ENCODE data around the gene PTK7. TPM values are rescaled to one million over a fixed set of nuclear protein-coding genes. Genes with fewer than 3 reads are reported as not detected.
"Not testable (repeated sequence)": the region's sequence is repeated elsewhere in the genome, so short reads cannot be mapped to it uniquely, and the experiment has no call there.

Gene PTK7
- total RNA-seq, 2 experiments from 2014 or later = 1.2 to 1.6 TPM

- H3K36me3 ChIP-seq (ENCODE audit: insufficient read depth, low read length) = no peaks in the 10 kb centered on the region
- H3K27ac Mint-ChIP-seq = no peak overlapping the region
- H3K4me3 ChIP-seq (ENCODE audit: low read length) = no peak overlapping the region
- no peaks in the 10 kb centered on the region for H3K27me3 ChIP-seq (ENCODE audit: control insufficient read depth in 1 of 2, insufficient read depth in 2 of 2, low read length in 2 of 2)
- DNase-seq (peak in 8 of 14 experiments; percentile 10 to 43 (median 16)), ATAC-seq (ENCODE audit: poor library complexity) (no peak)
- no peaks in the 10 kb centered on the region for H3K4me1 Mint-ChIP-seq (ENCODE audit: low read depth)
- no peak for TF ChIP-seq CTCF (IDR thresholded peaks at IDR 0.05)
- POLR2A ChIA-PET = no interaction called here
- intact Hi-C loops (cut with DNase I, micrococcal nuclease) = no loop called here
- no peaks in the 10 kb centered on the region for H3K9me3 Mint-ChIP-seq
- H3K36me3 Mint-ChIP-seq (ENCODE audit: low read depth) = no peaks in the 10 kb centered on the region
- H3K4me3 Mint-ChIP-seq = no peak overlapping the region
- no peak overlapping the region for H3K27ac ChIP-seq (ENCODE audit: low read depth in 1 of 2, low read length in 2 of 2)
- no peaks in the 10 kb centered on the region for H3K27me3 Mint-ChIP-seq
- H3K4me1 ChIP-seq (ENCODE audit: insufficient read depth, low read length) = no peaks in the 10 kb centered on the region
- H3K9me3 ChIP-seq (ENCODE audit: control insufficient read depth in 1 of 2, insufficient read depth in 1 of 2, low read length in 2 of 2) = no peaks in the 10 kb centered on the region
- CTCF ChIA-PET = interaction anchor here (0.9 kb wide), 1 partner anchor 200 kb away, joined by 3 read pairs; the partner anchor contains the start of gene CNPY3
These were observed 53.5 kb downstream of the PTK7 start for GRCh38 chr6:43129434-43130194.

GRCh38 chr6:43130429-43130828 lies 54.3 kb downstream of the PTK7 start:
- H3K4me1 Mint-ChIP-seq (ENCODE audit: low read depth) = no peaks in the 10 kb centered on the region
- no peaks in the 10 kb centered on the region for H3K4me1 ChIP-seq (ENCODE audit: insufficient read depth, low read length)
- POLR2A ChIA-PET = no interaction called here
- ATAC-seq (ENCODE audit: poor library complexity) = no peak
- no peaks in the 10 kb centered on the region for H3K27me3 ChIP-seq (ENCODE audit: control insufficient read depth in 1 of 2, insufficient read depth in 2 of 2, low read length in 2 of 2)
- H3K27ac ChIP-seq (ENCODE audit: low read depth in 1 of 2, low read length in 2 of 2) = no peak overlapping the region
- no peak overlapping the region for H3K27ac Mint-ChIP-seq
- no peak for DNase-seq
- no peaks in the 10 kb centered on the region for H3K27me3 Mint-ChIP-seq
- intact Hi-C loops (cut with DNase I, micrococcal nuclease) = no loop called here
- no peak overlapping the region for H3K4me3 Mint-ChIP-seq
- no peaks in the 10 kb centered on the region for H3K36me3 ChIP-seq (ENCODE audit: insufficient read depth, low read length)
- no peak for TF ChIP-seq CTCF (IDR thresholded peaks at IDR 0.05)
- CTCF ChIA-PET = interaction anchor here (0.9 kb wide), 1 partner anchor 200 kb away, joined by 3 read pairs; the partner anchor contains the start of gene CNPY3
- no peak overlapping the region for H3K4me3 ChIP-seq (ENCODE audit: low read length)
- H3K9me3 Mint-ChIP-seq = no peaks in the 10 kb centered on the region
- H3K36me3 Mint-ChIP-seq (ENCODE audit: low read depth) = no peaks in the 10 kb centered on the region
- H3K9me3 ChIP-seq (ENCODE audit: control insufficient read depth in 1 of 2, insufficient read depth in 1 of 2, low read length in 2 of 2) = no peaks in the 10 kb centered on the region

DNA sequence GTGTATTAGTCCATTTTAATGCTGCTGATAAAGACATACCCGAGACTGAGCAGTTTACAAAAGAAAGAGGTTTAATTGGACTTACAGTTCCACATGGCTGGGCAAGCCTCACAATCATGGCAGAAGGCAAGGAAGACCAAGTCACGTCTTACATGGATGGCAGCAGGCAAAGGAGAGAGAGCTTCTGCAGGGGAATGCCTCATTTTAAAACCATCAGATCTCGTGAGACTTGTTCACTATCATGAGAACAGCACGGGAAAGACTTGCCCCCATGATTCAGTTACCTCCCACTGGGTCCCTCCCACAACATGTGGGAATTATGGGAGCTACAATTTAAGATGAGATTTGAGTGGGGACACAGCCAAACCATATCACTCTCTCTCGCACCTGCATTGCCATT lies 55.3 kb downstream of the PTK7 start:
- H3K4me1 Mint-ChIP-seq (ENCODE audit: low read depth); H3K4me3 Mint-ChIP-seq; DNase-seq; H3K27ac Mint-ChIP-seq; intact Hi-C loops (cut with DNase I, micrococcal nuclease); CTCF ChIA-PET; H3K36me3 Mint-ChIP-seq (ENCODE audit: low read depth); H3K27ac ChIP-seq (ENCODE audit: low read depth in 1 of 2, low read length in 2 of 2); H3K9me3 ChIP-seq (ENCODE audit: control insufficient read depth in 1 of 2, insufficient read depth in 1 of 2, low read length in 2 of 2); ATAC-seq (ENCODE audit: poor library complexity); H3K27me3 ChIP-seq (ENCODE audit: control insufficient read depth in 1 of 2, insufficient read depth in 2 of 2, low read length in 2 of 2); H3K9me3 Mint-ChIP-seq; H3K27me3 Mint-ChIP-seq; H3K36me3 ChIP-seq (ENCODE audit: insufficient read depth, low read length); POLR2A ChIA-PET; H3K4me3 ChIP-seq (ENCODE audit: low read length); H3K4me1 ChIP-seq (ENCODE audit: insufficient read depth, low read length): not testable (repeated sequence)

GRCh38 chr6:43138267-43138666 lies 62.2 kb downstream of the PTK7 start:
- ChIA-PET POLR2A (no interaction called here), CTCF (no interaction called here)
- Mint-ChIP-seq H3K36me3 (ENCODE audit: low read depth) (no peaks in the 10 kb centered on the region), H3K27me3 (no peaks in the 10 kb centered on the region), H3K27ac (no peak overlapping the region), H3K4me1 (ENCODE audit: low read depth) (peaks cover 2% of the 10 kb centered on the region), H3K4me3 (no peak overlapping the region), H3K9me3 (no peaks in the 10 kb centered on the region)
- no peaks in the 10 kb centered on the region for H3K36me3 ChIP-seq (ENCODE audit: insufficient read depth, low read length)
- no peak for ATAC-seq (ENCODE audit: poor library complexity)
- no peaks in the 10 kb centered on the region for H3K27me3 ChIP-seq (ENCODE audit: control insufficient read depth in 1 of 2, insufficient read depth in 2 of 2, low read length in 2 of 2)
- no peaks in the 10 kb centered on the region for H3K9me3 ChIP-seq (ENCODE audit: control insufficient read depth in 1 of 2, insufficient read depth in 1 of 2, low read length in 2 of 2)
- DNase-seq = no peak
- H3K4me1 ChIP-seq (ENCODE audit: insufficient read depth, low read length) = peaks cover 12% of the 10 kb centered on the region
- TF ChIP-seq CTCF (IDR thresholded peaks at IDR 0.05) = no peak
- H3K4me3 ChIP-seq (ENCODE audit: low read length) = no peak overlapping the region
- intact Hi-C loops (cut with DNase I, micrococcal nuclease) = no loop called here
- H3K27ac ChIP-seq (ENCODE audit: low read depth in 1 of 2, low read length in 2 of 2) = no peak overlapping the region

GRCh38 chr6:43139973-43140372 lies 63.9 kb downstream of the PTK7 start:
- H3K27me3 ChIP-seq (ENCODE audit: control insufficient read depth in 1 of 2, insufficient read depth in 2 of 2, low read length in 2 of 2); H3K4me3 ChIP-seq (ENCODE audit: low read length); H3K4me3 Mint-ChIP-seq; H3K9me3 ChIP-seq (ENCODE audit: control insufficient read depth in 1 of 2, insufficient read depth in 1 of 2, low read length in 2 of 2); H3K36me3 Mint-ChIP-seq (ENCODE audit: low read depth); H3K36me3 ChIP-seq (ENCODE audit: insufficient read depth, low read length); CTCF ChIA-PET; H3K27ac ChIP-seq (ENCODE audit: low read depth in 1 of 2, low read length in 2 of 2); POLR2A ChIA-PET; H3K9me3 Mint-ChIP-seq; ATAC-seq (ENCODE audit: poor library complexity); H3K27ac Mint-ChIP-seq; H3K27me3 Mint-ChIP-seq; DNase-seq: not testable (repeated sequence)
- peaks cover 19% of the 10 kb centered on the region for H3K4me1 ChIP-seq (ENCODE audit: insufficient read depth, low read length)
- intact Hi-C loops (cut with DNase I, micrococcal nuclease) = loop anchor here in 1 of 2 experiments (5.0 kb wide), 2 partner anchors 173 to 483 kb away; no protein-coding TSS in a partner anchor
- H3K4me1 Mint-ChIP-seq (ENCODE audit: low read depth) = peaks cover 10% of the 10 kb centered on the region
